GM12878 (cell line): ENCODE data around the gene PAFAH2. TPM values are rescaled to one million over a fixed set of nuclear protein-coding genes. Genes with fewer than 3 reads are reported as not detected.

ENCODE experiments used
- EED ChIP-seq: sonication (generic); IDR thresholded peaks from 2 replicates; pipeline ENCODE4 v1.6.1; 2016; ENCODE audit warnings: antibody characterized with exemption, low read depth
- JUNB ChIP-seq: IDR thresholded peaks from 2 replicates; pipeline ENCODE4 v1.6.1; 2016; ENCODE audit warnings: antibody characterized with exemption, mild to moderate bottlenecking
- POLR2AphosphoS2 ChIP-seq: IDR thresholded peaks from 2 replicates; pipeline ENCODE4 v1.6.1; 2011; ENCODE audit warnings: low read depth, mild to moderate bottlenecking, low read length, improper control_type of control experiment, moderate library complexity
- SMAD5 ChIP-seq: IDR thresholded peaks from 2 replicates; pipeline ENCODE4 v1.6.1; 2016; ENCODE audit warnings: antibody characterized with exemption, low read depth
- TBL1XR1 ChIP-seq: IDR thresholded peaks from 2 replicates; pipeline ENCODE4 v1.6.1; 2012; ENCODE audit warnings: low read depth, low read length, improper control_type of control experiment
- polyA plus RNA-seq, 11 experiments: library from polyadenylated mRNA; depleted of rRNA in 4 of 11; unstranded in 6 of 11; stranded (reverse) in 5 of 11; fragments of >200 nt; fragmentation: Nextera tagmentation in 4 of 11; fragmentation: Illumina TruSeq in 1 of 11; extraction: Ambion mirVana in 4 of 11; extraction: Trizol in 1 of 11; gene quantifications; 1 replicate in 1 of 11; 2 replicates in 10 of 11; pipeline versions ENCODE4 v1.2.1 to v1.2.3, GENCODE V29; 2011 to 2016; ENCODE audit warnings: inconsistent platforms in 2 of 11, missing spikeins in 2 of 11, low read depth in 1 of 11
- total RNA-seq, 4 experiments: library from RNA; depleted of rRNA in 3 of 4; stranded (reverse); fragments of >200 nt in 3 of 4; fragmentation: Illumina TruSeq in 1 of 4; extraction: Trizol in 1 of 4; gene quantifications; 2 replicates each; pipeline versions ENCODE4 v1.2.1 to v1.2.3, GENCODE V29; 2013 to 2021
- TF ChIP-seq, protein P1 (sequence below): IDR thresholded peaks from 2 replicates; pipeline ENCODE4 v1.6.1; 2012; ENCODE audit warnings: mild to moderate bottlenecking, low read depth, low read length
- TF ChIP-seq, protein P2 (sequence below): fragments of 450-650 bp; IDR thresholded peaks from 2 replicates; pipeline ENCODE4 v1.6.1; 2016; ENCODE audit warnings: mild to moderate bottlenecking

The PAFAH2 gene
- total and polyA plus RNA-seq, 10 of the 15 experiments (the other 5 are each of a cell fraction or from before 2014, with no cell fraction given): 3.0 to 9.5 (median 6.5) TPM

DNA sequence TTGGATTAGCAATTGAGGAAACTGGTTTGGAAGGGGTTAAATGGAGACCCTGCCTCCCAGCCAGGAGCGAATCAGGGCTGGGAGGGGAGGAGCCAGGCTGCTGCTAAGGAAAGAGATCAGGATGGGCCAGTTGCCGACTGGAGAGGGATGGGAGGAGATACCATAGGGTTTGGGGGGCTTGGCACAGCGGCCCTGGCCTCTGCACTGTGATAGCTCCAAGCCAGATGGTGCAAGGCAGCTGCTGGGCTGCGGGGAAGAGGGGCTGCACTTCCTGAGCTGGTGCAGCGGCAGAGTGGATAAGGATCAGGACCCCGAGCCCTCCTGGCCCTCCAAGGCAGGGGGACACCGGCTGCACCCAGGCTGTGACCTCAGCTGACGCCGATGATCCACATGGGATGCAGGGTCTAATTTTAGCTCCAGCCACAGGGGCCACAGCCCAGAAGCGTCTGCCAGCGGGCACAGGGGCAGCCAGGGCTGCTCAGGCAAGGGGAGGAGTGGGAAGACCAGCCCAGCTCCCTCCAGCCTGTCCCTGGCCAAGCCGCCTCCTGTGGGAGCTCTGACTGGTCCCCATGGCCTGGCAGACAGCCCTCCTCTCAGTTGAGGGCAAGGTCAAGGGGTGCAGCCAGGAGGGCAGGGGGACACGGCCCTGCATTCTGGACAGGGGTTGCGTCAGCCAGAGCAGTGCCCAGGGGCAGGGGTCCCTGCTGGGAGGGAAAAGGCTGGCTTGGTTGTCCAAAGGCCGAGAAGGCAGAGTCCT lies 24.0 kb upstream of the PAFAH2 start, which contains the start of gene EXTL1 (continued):
- TF ChIP-seq, protein P1, sequence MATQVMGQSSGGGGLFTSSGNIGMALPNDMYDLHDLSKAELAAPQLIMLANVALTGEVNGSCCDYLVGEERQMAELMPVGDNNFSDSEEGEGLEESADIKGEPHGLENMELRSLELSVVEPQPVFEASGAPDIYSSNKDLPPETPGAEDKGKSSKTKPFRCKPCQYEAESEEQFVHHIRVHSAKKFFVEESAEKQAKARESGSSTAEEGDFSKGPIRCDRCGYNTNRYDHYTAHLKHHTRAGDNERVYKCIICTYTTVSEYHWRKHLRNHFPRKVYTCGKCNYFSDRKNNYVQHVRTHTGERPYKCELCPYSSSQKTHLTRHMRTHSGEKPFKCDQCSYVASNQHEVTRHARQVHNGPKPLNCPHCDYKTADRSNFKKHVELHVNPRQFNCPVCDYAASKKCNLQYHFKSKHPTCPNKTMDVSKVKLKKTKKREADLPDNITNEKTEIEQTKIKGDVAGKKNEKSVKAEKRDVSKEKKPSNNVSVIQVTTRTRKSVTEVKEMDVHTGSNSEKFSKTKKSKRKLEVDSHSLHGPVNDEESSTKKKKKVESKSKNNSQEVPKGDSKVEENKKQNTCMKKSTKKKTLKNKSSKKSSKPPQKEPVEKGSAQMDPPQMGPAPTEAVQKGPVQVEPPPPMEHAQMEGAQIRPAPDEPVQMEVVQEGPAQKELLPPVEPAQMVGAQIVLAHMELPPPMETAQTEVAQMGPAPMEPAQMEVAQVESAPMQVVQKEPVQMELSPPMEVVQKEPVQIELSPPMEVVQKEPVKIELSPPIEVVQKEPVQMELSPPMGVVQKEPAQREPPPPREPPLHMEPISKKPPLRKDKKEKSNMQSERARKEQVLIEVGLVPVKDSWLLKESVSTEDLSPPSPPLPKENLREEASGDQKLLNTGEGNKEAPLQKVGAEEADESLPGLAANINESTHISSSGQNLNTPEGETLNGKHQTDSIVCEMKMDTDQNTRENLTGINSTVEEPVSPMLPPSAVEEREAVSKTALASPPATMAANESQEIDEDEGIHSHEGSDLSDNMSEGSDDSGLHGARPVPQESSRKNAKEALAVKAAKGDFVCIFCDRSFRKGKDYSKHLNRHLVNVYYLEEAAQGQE: no peak
- no peak for TF ChIP-seq TBL1XR1
- TF ChIP-seq SMAD5: no peak
- no peak for TF ChIP-seq POLR2AphosphoS2
- TF ChIP-seq EED: no peak
- TF ChIP-seq, protein P2, sequence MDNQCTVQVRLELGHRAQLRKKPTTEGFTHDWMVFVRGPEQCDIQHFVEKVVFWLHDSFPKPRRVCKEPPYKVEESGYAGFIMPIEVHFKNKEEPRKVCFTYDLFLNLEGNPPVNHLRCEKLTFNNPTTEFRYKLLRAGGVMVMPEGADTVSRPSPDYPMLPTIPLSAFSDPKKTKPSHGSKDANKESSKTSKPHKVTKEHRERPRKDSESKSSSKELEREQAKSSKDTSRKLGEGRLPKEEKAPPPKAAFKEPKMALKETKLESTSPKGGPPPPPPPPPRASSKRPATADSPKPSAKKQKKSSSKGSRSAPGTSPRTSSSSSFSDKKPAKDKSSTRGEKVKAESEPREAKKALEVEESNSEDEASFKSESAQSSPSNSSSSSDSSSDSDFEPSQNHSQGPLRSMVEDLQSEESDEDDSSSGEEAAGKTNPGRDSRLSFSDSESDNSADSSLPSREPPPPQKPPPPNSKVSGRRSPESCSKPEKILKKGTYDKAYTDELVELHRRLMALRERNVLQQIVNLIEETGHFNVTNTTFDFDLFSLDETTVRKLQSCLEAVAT: no peak
- no peak for TF ChIP-seq JUNB
- TF ChIP-seq, all 136 proteins: peak for 0
